ENCODE measurements around the gene PPP2R3A.

GRCh38 chr3:136186344-136186743, 220.8 kb downstream of the PPP2R3A start:
- TF ChIP-seq POLR2A (IDR thresholded peaks at IDR 0.05; ENCODE audit: low read depth, low read length), result no peak
- TF ChIP-seq POLR2AphosphoS5 (IDR thresholded peaks at IDR 0.05; ENCODE audit: low read depth, low read length), result no peak
- TF ChIP-seq TAF1 (IDR thresholded peaks at IDR 0.05; ENCODE audit: borderline replicate concordance, low read depth, low read length), result no peak

All from GM12892 (cell line).